Measurements from ENCODE around the gene HS6ST3.
"Not testable (repeated sequence)": the region's sequence is repeated elsewhere in the genome, so short reads cannot be mapped to it uniquely, and the experiment has no call there.

HS6ST3 gene

GRCh38 chr13:96491103-96491502, 401.2 kb downstream of the HS6ST3 start:
- no peak for TF ChIP-seq CTCF (conservative IDR thresholded peaks at IDR 0.05; ENCODE audit: low read length)
- no peak for DNase-seq (ENCODE audit: low read depth)
- H3K4me3 ChIP-seq (ENCODE audit: low read length): no peak overlapping the region

GRCh38 chr13:96492766-96493165, 402.9 kb downstream of the HS6ST3 start:
- H3K4me3 ChIP-seq (ENCODE audit: low read length): no peak overlapping the region
- TF ChIP-seq CTCF (conservative IDR thresholded peaks at IDR 0.05; ENCODE audit: low read length): no peak
- DNase-seq (ENCODE audit: low read depth): no peak

- no peak for DNase-seq (ENCODE audit: low read depth)
- TF ChIP-seq CTCF (conservative IDR thresholded peaks at IDR 0.05; ENCODE audit: low read length): no peak
- no peak overlapping the region for H3K4me3 ChIP-seq (ENCODE audit: low read length)
Measured at GRCh38 chr13:96499656-96500055, 409.7 kb downstream of the HS6ST3 start.

- no peak for TF ChIP-seq CTCF (conservative IDR thresholded peaks at IDR 0.05; ENCODE audit: low read length)
- no peak overlapping the region for H3K4me3 ChIP-seq (ENCODE audit: low read length)
- no peak for DNase-seq (ENCODE audit: low read depth)
Measured at GRCh38 chr13:96500953-96501352, 411.0 kb downstream of the HS6ST3 start.

GRCh38 chr13:96503481-96503880, 413.6 kb downstream of the HS6ST3 start:
- no peak overlapping the region for H3K4me3 ChIP-seq (ENCODE audit: low read length)
- no peak for DNase-seq (ENCODE audit: low read depth)
- no peak for TF ChIP-seq CTCF (conservative IDR thresholded peaks at IDR 0.05; ENCODE audit: low read length)

GRCh38 chr13:96511587-96511986, 421.7 kb downstream of the HS6ST3 start:
- H3K4me3 ChIP-seq (ENCODE audit: low read length): no peak overlapping the region
- TF ChIP-seq CTCF (conservative IDR thresholded peaks at IDR 0.05; ENCODE audit: low read length): no peak
- DNase-seq (ENCODE audit: low read depth): no peak

GRCh38 chr13:96519380-96519779, 429.5 kb downstream of the HS6ST3 start:
- no peak for TF ChIP-seq CTCF (conservative IDR thresholded peaks at IDR 0.05; ENCODE audit: low read length)
- H3K4me3 ChIP-seq (ENCODE audit: low read length): no peak overlapping the region
- no peak for DNase-seq (ENCODE audit: low read depth)

- not testable (repeated sequence) for H3K4me3 ChIP-seq (ENCODE audit: low read length); DNase-seq (ENCODE audit: low read depth)
Measured at GRCh38 chr13:96524398-96525020, 434.6 kb downstream of the HS6ST3 start.

All from AG10803 (cell line).